ENCODE measurements around the gene RFWD3. TPM values are rescaled to one million over a fixed set of nuclear protein-coding genes. Genes with fewer than 3 reads are reported as not detected.

RFWD3 gene
- total RNA-seq, 4 donors from 2014 or later: 3.6 to 27.6 (median 20.0) TPM

DNA sequence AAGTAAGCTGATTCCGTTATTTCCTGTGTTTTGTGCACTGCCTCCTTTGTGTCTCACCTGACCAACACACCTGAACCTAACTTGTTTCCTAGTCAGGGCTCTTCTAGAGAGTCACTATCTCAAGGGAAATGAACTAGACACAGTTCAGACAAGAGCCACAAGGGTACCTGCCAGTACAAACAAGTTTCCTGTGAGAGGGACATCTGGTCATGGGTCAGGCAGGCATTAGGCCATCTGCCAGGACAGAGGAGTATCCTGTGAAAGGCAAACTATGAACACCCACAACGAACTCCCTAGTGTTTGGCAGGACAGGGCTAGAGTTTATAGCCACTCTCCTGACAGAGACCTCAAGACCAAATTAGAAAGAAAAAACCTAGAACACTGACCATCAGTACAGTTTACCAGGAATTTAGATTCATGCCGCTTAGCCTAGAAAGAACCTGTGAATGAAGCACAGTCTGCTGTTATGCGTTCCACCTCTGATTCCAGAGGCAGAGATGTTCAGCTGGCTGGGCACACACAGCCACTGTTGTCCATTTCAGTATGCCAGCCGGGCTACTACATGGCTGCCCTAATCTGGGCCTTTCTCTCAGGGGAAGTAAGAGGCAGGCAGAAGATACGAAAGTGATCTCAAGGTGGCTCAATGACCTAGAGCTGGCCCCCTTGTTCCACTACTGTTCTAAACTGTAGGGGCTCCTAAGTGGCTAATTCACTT, 39.0 kb downstream of the RFWD3 start:
- H3K36me3 ChIP-seq: no peaks in the 10 kb centered on the region
- peak overlapping the region; percentile 69 to 71 for H3K27ac ChIP-seq
- no peaks in the 10 kb centered on the region for H3K9me3 ChIP-seq
- intact Hi-C loops (cut with DNase I; ENCODE audit: low total_unique reads): no loop called here
- H3K4me1 ChIP-seq: no peaks in the 10 kb centered on the region
- TF ChIP-seq, protein P1, sequence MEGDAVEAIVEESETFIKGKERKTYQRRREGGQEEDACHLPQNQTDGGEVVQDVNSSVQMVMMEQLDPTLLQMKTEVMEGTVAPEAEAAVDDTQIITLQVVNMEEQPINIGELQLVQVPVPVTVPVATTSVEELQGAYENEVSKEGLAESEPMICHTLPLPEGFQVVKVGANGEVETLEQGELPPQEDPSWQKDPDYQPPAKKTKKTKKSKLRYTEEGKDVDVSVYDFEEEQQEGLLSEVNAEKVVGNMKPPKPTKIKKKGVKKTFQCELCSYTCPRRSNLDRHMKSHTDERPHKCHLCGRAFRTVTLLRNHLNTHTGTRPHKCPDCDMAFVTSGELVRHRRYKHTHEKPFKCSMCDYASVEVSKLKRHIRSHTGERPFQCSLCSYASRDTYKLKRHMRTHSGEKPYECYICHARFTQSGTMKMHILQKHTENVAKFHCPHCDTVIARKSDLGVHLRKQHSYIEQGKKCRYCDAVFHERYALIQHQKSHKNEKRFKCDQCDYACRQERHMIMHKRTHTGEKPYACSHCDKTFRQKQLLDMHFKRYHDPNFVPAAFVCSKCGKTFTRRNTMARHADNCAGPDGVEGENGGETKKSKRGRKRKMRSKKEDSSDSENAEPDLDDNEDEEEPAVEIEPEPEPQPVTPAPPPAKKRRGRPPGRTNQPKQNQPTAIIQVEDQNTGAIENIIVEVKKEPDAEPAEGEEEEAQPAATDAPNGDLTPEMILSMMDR (IDR thresholded peaks at IDR 0.05): no peak
- TF ChIP-seq POLR2A (IDR thresholded peaks at IDR 0.05): no peak
- DNase-seq: peak; percentile 35 to 61
- no peaks in the 10 kb centered on the region for H3K27me3 ChIP-seq
- H3K4me3 ChIP-seq: no peak overlapping the region

DNA sequence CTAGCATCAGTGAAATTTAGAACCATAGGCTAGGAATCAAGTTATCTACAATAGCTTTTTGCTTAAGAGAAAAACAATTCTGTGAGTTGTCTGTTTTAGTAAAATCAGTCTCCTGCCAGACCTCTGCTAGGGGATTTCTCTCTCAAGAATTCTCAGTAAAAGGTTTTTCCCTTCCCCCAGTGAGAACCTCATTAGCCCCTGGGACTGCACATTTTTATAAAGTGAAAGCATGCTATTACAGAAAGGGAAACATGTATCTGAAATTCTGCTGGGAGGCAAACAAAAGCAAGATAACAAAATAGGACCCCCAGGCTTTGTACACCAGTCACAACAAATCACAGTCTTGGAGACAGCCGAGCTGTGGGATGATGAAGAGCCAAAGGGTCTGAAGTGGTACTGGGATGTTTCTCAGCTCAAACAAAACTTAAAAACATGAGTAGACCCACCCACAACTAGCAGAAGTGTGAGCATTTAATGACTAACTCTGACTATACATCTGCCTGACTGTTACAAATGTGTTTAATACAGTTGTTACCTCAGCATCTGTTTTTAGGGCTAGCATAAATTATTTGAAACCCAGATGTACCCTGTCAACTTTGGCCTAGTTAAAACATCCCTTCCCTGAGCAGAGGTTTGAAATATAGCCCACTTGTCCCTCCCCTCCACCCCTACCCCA, 39.8 kb downstream of the RFWD3 start:
- no peaks in the 10 kb centered on the region for H3K36me3 ChIP-seq
- no peak for TF ChIP-seq POLR2A (IDR thresholded peaks at IDR 0.05)
- TF ChIP-seq, protein P1 (IDR thresholded peaks at IDR 0.05): no peak
- no peaks in the 10 kb centered on the region for H3K4me1 ChIP-seq
- intact Hi-C loops (cut with DNase I; ENCODE audit: low total_unique reads): no loop called here
- no peak overlapping the region for H3K4me3 ChIP-seq
- H3K27ac ChIP-seq: peak overlapping the region; percentile 69 to 71
- H3K27me3 ChIP-seq: no peaks in the 10 kb centered on the region
- H3K9me3 ChIP-seq: no peaks in the 10 kb centered on the region
- DNase-seq: no peak

DNA sequence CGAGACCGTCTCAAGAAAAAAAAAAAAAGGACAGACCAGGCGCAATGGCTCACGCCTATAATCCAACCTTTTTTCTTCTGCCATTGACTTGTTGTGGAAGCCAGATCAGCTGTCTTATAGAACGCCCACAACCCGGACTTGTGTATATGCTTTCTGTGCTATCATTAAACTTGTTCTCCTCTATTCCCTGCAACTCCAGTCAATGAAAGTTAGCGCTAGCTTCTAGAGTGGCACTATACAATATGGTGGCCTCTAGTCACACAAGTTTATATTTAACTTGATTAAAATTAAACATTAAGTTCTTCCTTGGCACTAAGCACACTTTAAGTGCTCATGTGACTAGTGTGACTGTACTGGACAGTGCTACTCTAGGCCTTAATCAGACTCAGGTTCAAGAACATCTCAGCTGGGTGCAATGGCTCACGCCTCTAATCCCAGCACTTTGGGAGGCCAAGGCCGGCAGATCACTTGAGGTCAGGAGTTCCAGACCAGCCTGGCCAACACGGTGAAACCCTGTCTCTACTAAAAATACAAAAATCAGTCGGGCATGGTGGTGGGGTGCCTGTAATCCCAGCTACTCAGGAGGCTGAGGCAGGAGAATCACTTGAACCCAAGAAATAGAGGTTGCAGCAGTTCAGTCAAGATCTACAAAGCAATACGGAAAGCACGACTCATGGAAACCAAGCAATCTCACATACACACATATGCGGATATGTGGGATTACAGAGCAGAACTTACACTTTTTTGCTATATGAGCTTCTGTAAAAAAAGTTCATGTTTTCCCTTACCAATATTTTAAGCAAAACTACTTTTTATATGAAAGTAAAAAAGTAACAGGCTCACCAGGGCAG, 41.0 kb downstream of the RFWD3 start:
- intact Hi-C loops (cut with DNase I; ENCODE audit: low total_unique reads): no loop called here
- no peaks in the 10 kb centered on the region for H3K9me3 ChIP-seq
- TF ChIP-seq, protein P1 (IDR thresholded peaks at IDR 0.05): no peak
- TF ChIP-seq POLR2A (IDR thresholded peaks at IDR 0.05): no peak
- no peak overlapping the region for H3K4me3 ChIP-seq
- H3K4me1 ChIP-seq: no peaks in the 10 kb centered on the region
- H3K27ac ChIP-seq: peak overlapping the region in 1 of 2 donors; percentile 71
- H3K27me3 ChIP-seq: no peaks in the 10 kb centered on the region
- H3K36me3 ChIP-seq: no peaks in the 10 kb centered on the region
- DNase-seq: no peak

DNA sequence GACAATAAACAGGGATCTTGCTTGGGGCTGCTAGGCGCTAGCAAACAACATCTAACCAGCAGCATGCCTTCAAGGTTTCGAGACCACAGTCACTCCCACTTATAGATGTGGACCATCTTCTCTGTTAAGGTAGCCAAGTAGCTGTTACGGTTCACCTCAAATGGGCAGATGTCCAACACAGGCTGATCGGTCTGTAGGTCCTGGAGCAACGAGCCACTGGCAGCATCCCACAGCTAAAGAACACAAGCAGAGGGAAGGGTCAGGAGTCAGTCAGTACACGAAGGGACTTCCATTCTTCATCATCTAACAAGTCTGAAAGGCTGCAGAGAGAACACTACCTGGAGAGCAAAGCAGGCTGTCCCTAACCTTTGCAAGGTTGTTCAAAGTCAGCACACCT, 42.8 kb downstream of the RFWD3 start:
- intact Hi-C loops (cut with DNase I; ENCODE audit: low total_unique reads): no loop called here
- Histone ChIP-seq H3K27me3 (no peaks in the 10 kb centered on the region), H3K4me3 (no peak overlapping the region), H3K4me1 (no peaks in the 10 kb centered on the region), H3K27ac (no peak overlapping the region), H3K9me3 (no peaks in the 10 kb centered on the region), H3K36me3 (no peaks in the 10 kb centered on the region)
- no peak for TF ChIP-seq POLR2A (IDR thresholded peaks at IDR 0.05)
- TF ChIP-seq, protein P1 (IDR thresholded peaks at IDR 0.05): no peak
- no peak for DNase-seq
